Activated CD4-positive, alpha-beta T cell treated with anti-CD3 and anti-CD28 coated beads, Interleukin-2, Interleukin-6, amounts not matched to agents 100 ng/mL and 50 ng/mL, durations not matched to agents 16 hours and 8 hours (primary cell): ENCODE data around the gene MOV10L1.

Experiments
- DNase-seq: peaks from one replicate; pipeline ENCODE4 v3.0.0-alpha.2; 2020

The MOV10L1 gene

GRCh38 chr22:50178871-50179869 lies 89.4 kb downstream of the MOV10L1 start:
- no peak for DNase-seq

GRCh38 chr22:50179937-50180726 lies 90.3 kb downstream of the MOV10L1 start:
- no peak for DNase-seq

GRCh38 chr22:50180727-50181521 lies 91.1 kb downstream of the MOV10L1 start:
- no peak for DNase-seq

GRCh38 chr22:50182176-50183081 lies 92.6 kb downstream of the MOV10L1 start:
- DNase-seq: no peak

DNA sequence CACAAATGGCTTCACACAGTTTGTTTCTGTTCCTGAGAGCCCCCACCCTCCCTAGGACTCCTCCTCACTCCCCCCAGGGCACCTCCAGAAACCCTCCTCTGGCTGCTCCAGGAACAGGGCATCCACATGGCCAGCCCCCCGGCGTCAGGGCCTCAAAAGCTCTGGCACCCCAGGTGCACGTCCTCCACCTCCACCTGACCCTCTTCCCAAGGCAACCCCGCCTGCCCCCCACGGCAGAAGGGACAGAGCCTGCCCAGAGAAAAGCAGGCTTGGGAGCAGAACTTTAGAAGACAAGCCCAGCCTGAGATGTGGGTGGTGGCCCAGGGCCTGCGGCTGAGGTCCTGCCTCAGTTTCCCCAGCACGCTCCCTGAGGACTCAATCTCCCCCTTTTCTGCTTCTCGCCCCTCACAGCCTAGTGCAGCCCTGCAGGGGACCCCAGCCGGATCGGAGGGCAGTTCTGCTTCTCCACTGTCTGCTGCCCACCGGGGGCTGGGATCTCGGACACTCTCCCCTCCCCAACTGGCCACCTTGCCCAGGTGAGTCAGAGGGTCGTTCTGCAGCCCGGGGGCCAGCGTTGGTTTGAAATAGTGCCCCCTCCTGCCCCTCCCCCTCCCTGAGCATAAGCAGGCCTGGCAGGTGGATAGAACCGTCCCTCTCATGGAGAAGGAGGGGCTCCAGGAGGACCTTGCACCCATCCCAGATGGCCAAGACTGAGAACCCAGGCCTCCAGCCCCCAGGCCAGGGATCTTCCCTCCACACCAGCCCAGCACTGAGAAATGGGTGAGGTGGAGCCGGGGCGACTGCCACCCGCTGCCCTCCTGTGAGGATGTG lies 93.5 kb downstream of the MOV10L1 start:
- no peak for DNase-seq

DNA sequence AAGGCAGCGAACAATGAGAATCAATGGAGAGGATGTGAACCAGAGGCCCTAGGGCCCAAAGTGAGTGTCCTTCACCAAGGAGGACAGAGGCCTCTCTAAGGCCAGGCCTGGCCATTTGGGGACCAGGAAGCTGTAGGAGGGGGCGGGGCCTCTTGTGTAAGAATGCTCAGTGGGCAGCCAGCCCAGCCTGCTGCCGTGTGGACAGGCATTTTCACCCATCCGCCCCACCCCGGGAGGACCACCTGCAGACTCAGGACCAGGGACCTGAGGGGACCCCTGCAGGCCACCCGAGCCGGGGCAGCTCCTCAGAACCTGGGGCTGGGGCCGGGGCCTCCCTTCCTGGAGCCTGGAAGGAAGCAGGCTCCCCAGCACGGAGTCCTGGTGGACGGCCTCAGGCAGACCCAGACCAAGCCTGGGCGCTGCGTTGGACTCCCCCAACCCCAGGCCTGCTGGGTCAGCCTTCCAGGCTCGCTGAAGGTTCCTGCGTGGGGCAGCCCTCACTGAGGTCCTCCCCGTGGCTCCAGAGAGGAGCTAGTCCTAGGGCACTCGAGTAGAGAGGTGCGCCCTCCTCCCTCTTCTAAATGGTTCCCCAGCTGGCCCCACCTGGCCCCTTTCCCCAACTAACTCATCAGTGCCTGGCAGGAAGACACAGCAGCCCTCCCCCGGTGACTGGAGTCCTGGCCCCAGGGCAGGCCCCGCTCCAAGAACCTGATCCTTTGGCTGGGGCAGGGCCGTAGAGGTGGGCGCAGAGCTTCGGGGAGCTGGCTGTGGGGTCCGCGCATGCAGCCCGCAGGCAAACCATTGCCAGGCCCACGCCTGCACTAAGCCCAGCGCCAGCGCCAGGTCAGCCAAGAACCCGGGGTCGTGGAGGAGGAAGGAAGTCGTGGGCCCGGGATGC lies 94.4 kb downstream of the MOV10L1 start:
- no peak for DNase-seq

DNA sequence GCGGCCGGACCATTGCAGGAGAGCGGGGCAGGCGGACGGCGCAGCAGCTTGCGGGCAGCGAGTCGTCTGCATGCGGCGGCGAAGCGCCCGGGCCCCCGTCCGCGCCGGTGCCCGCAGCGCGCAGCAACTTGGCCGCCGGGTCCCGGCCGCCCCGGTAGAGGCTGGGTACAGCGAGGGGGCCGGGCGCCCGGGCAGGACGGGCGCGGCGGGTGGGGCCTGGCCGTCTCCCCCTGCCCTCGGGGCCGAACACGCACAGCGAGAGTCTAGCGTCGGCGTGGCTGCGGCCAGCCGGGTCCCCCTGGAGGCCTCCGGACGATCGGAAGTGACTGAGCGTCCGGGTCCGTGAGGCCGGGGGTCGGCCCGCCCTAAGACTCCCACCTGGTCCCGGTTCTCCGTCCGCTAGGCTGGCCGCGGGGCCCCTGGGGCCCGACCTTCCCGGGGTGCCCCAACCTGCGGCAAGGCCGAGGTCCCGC lies 95.1 kb downstream of the MOV10L1 start:
- no peak for DNase-seq

GRCh38 chr22:50185375-50186087 lies 95.7 kb downstream of the MOV10L1 start, which contains the start of gene TRABD:
Gene TRABD, plus strand, starts transcription at chr22:50185913. Its CDS starts 7,148 bp downstream, at chr22:50193061.
- DNase-seq: peak; percentile 93

DNA sequence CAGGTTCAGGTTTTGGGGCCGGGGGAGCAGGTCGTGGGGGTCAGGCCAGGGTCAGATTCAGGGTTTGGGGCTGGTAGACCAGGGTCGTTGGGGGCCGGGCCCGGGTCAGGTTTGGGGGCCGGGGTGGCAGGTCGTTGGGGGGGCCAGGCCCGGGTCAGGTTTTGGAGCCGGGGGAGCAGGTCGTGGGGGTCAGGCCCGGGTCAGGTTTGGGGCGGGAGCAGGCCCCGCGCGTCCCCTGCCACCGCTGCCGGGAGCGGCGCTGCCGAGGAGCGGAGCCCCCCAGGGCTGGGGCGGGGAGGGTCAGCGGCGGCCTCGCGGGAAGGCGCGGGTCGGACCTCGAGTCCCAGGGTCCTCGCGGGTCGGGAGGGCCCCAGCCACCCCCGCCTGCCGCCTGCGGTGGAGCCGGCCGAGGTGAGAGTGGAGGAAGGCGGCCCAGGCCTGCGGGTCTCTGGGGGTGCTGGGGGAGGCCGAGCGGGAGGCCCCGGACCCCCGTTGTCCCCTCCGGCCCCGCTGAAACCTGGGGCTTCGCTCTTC lies 96.4 kb downstream of the MOV10L1 start:
- no peak for DNase-seq

GRCh38 chr22:50186761-50187523 lies 97.1 kb downstream of the MOV10L1 start:
- DNase-seq: peak; percentile 43

DNA sequence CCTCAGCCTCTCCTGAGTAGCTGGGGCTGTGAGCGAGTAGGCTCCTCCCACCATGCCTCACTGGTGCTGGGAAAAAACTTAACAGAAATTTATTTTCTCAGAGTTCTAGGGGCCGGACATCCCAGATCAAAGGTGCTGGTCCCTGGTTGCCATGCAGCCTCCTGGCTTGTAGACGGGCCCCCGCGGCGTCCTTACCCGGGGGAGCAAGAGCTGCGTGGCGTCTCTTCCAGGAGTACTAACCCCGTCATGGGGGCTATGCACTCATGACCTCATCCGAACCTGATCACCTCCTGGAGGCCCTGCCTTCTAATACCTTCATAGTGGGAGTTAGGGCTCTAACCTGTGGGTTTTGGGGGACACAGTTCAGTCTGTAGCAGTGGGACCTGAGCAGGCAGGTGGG lies 98.5 kb downstream of the MOV10L1 start:
- no peak for DNase-seq

DNA sequence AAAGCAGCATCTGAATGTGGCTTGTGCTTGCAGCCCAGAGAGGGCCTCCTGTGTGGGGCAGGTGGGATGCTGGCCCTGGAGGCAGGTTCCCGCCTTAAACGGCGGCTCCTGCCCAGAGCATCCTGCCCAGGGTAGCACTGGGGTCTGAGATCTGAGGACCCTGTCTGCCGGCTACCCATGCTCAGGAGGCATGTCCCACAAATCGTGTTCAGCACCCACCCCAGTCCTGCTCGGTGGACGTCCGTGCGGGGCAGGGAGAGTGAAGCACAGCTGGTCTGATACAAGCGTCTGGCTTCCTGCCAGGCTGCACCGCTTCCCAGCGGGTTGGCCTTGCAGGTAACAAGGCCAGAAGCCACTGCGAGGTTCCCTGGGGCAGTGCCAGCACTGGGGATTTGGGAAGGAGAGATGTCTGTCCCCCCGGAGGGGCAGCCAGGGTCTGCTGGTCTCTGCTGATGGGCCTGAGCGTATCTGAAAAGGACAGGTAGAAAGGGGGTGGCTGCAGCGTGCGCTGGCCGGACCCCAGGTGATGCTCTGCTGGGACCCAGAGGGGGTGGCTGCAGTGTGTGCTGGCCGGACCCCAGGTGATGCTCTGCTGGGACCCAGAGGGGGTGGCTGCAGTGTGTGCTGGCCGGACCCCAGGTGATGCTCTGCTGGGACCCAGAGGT lies 99.5 kb downstream of the MOV10L1 start:
- no peak for DNase-seq

GRCh38 chr22:50189849-50190181 lies 100.0 kb downstream of the MOV10L1 start:
- DNase-seq: no peak

GRCh38 chr22:50190182-50190940 lies 100.6 kb downstream of the MOV10L1 start:
- DNase-seq: peak; percentile 87

DNA sequence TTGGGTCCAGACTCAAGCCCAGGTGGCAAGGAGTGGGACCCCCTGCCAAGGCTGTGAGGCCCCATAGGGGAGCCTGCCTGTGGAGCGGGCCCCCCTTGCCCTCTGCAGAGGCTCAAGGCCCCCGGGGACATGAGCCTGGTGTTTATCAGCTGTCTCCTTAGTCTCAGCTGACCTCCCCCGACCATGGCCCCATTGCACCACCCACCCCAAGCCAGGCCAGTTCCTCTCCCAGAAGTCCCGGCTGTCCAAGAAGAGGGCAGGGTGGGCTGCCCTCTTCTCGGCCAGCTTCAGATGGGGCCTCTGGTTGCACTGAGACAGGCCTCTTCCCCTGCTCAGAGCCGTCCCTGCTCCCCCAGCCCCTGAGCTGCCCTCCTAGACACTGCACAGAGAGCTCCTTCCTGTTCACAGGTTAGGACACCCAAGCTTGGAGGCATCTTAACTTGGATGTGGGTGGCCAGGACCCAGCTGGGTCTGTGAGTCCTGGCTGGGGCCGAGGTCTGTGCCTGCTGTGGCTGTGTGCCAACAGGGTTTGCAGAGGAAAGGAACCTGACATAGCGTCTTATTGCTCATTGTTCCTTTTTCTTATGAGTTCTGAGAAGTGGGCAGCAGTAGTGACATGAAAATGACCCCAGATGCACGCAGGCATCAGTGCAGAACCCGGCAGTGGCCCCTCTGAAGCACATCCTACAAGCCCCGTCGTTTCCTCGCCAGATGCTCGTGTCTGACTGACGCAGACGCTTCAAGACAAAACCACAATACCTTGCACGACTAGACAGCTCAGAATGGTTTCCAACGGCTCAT lies 101.3 kb downstream of the MOV10L1 start:
- DNase-seq: peak; percentile 79
